Measurements from ENCODE around the gene VSX2.

Gene VSX2

DNA sequence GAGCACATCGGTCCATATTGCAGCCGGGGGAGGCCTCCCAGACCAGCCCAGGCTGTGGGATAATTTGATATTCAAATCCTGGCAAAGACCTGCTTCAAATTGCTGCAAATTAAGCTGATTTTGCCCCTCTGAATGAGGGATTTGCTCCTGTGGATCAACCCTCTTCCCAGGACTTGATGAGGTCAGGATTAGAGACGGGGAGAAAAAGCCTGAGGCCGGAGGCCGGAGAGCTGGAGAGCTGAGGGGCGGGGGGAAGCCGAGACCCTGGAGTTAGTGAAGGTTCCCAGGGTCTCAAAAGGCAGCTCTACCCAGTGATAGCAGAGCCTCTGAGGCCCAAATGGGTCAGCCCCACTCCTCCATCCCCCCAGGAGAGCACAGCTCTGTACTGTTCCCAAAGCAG, 17.5 kb upstream of the VSX2 start:
- DNase-seq (ENCODE audit: low spot score): no peak

DNA sequence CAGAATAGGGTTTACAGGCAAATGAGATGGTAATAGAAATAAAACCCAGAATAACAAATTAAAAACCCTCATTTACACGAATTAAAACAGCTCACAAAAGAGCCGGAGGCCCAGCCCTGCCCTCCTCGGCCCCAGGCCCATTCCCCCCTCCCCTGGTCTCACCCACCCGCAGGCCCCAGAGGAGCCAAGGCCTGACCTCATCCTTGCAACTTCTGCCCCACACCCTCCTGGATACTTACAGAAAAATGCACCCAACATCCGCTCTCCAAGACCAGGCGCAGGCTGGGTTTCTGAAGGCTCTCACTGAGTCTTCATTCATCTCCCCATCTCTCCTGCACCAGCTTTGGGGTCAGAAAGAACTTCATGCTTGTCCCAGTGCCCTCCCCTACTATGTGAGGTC, 16.2 kb upstream of the VSX2 start:
- DNase-seq (ENCODE audit: low spot score): no peak

DNA sequence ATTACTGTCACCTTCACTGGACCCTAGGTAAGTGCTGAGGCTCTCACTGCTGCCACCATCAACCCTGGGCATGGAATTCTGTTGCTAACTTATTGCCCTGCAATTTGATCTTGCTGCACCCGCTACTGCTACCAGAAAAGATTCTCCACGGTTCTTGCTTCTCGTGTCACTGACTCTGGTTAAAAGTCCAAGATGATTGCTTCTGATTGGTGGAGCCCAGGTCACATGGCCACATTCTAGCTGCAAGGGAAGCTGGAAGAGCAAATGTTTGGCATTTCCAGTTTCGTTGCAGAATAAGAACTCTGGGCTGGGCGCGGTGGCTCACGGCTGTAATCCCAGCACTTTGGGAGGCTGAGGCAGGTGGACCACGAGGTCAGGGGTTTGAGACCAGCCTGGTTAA, 7.5 kb upstream of the VSX2 start:
- no peak for DNase-seq (ENCODE audit: low spot score)

DNA sequence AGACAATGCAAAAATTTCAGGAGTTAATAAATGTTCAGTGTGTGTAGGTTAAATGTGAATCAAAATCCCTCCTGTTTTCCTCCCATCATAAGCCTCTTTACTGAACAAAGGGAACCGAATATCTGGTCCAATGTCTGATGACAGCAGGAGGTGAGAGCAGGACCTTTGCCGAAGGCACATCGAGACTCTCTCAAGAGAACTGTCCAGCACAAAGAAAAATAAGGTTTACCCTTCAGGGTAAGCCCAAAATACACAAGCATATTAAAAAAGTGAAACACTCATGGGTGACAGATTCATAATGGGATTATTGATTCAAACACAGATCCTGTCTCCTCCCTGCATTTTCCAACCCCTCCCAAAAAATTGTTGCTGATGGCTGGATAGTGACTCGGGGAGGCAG, 4.2 kb upstream of the VSX2 start:
- no peak for DNase-seq (ENCODE audit: low spot score)

DNA sequence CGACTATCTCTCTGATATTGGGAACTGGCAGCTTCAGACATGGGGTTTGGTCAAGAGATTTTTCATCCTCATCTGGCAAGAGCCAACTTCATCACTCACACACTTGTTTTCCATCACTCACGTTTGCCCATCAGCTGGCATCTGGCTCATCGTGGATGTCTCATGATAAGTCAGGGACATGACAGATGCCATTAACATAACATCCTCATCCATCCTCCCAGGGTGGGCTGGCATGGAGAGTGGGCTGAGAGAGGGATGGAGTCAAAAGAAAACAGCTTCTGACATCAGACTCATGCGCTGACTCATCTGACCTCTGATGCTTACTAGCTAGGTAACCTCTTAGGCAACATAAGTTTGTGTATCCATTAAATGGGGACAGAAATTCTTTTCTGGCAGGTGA, 1.8 kb upstream of the VSX2 start:
- DNase-seq (ENCODE audit: low spot score): no peak

DNA sequence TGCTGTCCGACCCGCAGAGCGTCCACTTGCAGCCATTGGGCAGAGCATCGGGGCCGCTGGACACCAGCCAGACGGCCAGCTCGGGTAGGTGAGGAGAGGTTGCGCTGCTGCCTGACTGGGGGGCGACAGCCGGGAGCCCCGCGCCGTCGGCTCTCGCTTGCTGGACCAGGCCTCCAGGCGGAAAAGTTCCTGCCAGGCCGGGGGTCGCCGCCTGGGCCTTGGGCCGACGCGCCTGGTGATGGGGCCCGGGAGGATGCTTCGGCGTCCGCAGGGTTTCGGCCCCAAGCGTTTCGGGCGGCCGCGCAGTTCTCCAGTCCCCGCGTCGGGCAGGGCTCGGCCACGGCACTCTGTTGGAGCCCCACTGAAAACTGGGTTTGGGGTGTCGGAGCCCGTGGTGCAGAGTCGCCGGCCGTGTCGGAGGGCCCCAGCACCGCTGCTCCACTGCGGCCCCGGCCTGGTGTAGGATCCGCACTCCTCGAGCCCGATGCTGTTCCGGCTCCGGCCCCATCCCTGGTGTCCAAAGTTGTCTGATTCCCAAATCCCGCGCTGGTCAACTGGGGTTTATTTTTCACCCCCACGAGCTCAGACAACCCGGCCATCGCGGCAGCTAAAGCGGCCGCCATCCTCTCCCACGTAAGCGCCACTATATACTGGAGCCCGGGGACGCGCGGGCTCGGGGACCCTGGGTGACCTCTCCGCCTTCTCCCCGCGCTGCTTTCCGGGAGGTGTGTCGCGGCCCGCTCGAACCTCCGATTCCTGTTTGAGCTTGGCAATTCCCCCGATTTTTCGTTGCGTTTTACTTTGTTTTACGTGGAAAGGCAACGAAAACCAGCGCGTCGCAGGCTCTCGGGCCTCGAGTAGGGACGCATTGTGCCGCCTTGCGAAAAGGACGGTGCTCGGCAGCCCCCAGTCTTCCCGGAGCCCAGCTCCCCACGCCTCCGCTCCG, 872 bp downstream of the VSX2 start:
- no peak for DNase-seq (ENCODE audit: low spot score)

DNA sequence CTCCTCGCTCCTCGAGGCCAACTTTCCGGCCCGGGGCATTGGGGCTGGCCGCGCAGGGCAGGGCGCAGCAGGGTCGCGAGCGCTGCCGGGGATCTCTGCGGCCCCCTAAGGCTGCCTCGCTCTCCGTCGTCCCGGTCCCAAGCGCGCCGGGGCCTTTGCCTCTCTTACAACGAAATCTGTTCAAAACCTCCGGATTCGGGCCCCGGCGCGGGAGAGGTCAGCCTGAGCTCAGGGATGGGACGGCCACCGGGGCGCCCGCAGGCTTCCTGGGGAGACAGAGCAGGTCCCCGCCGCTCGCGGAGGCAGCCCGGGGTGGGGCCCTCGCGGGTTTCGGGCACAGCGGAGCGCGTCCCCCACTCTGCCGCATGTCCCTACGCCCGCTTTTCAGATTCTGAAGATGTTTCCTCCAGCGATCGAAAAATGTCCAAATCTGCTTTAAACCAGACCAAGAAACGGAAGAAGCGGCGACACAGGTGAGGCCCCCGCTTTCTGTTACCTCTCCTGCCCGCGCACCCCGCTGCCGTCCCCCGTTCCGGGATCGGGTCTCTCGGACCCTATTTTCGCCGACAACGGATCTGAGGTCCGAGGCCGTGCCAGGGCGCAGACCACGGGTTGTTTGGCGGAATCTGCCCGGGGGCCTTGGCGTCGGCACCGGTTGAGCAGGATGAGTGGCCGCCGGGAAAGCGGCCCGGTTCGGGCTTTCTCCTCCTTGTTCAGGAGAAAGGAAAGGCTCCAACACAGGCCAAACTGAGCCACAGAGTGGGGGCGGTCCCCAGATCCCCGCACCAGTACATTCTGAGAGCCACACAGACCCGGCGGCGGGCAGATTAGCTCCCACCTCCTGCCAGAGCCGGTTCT, 1.8 kb downstream of the VSX2 start:
- DNase-seq (ENCODE audit: low spot score): no peak

DNA sequence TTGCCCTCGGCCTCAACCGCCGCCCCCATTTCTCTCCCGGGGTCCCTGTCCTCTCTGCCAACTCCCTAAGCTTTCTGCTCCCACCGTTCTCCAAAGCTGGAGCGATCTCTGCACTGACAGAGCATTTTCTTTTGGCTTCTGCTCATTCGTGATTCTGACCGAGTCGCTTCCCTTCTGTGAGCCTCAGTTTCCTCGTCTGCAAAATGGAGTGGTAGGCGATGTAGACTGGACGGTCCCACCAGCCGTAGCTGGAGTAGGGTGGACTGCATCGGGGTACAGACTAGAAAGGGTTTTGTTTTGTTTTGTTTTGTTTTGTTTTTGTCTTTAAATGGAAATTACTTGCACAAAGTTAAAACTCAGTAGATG, 2.4 kb downstream of the VSX2 start:
- no peak for DNase-seq (ENCODE audit: low spot score)

DNA sequence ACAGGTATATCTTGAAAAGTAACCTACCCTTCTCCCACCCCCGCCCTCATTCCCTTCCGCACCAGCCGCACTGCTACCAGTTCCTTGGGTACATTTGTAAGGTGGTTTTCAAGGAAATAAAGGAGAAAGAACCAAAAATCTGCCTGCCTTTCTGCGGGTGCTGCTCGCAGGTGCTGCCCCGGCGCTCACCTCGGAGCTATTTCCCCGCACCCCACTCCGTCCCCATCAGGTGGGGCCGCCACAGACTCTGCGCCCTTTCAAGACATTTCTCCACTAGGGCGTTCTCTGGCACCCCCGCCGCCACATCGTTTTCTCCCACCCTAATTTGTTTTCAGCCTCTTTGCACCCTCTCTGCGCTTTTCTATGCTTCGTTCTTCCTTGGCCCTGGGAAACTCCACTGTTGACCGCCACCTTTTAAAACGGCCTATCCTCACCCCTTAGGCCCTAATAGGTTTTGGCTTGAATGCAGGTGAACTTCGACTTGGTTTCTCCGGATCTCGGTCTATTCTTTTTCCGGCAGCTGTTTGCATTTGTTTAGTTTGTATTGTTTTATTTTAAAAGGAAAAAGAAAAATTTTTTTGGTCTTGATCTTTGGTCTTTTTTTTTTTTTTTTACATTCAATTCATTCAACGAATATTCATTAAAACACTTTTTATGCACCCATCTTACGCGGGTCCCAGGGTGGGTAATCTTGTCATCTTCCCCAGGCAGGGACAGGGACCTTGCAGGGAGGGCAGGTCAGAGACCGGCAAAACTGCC, 3.0 kb downstream of the VSX2 start:
- no peak for DNase-seq (ENCODE audit: low spot score)

DNA sequence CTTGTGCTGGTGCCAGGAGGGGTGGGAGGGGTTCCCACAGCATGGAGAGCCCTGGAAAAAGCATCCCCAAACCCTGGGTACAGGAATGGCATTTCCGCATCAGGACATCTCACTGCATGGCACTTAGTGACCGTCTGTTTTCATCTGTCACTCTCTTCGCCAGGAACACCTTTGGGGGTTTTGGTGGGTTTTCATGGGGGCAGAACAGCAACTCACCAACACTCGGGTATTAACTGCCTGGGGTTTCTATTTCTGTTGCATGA, 3.5 kb downstream of the VSX2 start:
- no peak for DNase-seq (ENCODE audit: low spot score)

DNA sequence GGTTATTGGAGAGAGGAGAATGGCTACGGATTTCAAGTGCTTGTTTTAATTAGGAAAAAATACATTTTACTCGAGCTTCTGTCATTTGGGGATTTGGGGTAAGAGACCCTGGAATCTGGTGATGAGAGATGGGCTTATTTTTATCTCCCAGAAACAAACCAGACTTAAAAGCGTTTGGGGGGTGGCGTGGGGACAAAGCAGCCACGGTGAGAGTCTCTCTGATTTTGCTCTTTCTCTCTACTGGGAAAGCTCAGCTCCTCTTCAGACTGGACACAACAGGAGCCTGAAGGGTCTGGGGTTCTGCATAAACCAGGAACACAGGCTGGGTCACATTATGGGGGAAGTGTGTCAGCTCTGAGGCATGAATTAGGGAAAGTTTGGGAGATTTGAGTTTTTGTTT, 3.8 kb downstream of the VSX2 start:
- DNase-seq (ENCODE audit: low spot score): no peak

DNA sequence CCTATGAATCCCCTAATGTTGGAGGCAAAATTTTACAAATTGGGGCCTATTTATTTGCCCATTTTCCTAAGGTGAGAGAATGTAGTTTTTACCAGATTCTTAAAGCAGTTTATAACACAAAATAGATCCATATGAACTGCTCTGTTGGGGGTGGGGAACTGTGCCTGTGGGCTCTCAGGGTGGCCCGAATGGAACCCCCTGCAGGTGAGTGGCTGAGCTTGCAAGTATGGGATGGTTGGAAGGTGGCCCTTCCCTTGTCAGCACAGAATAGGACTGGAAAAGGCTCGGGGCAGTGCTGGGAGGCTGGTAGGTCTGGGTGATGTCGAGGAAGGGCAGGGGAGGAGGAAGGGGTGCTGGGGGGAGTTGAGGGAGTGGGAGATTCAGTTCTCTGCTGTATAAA, 4.9 kb downstream of the VSX2 start:
- DNase-seq (ENCODE audit: low spot score): no peak

DNA sequence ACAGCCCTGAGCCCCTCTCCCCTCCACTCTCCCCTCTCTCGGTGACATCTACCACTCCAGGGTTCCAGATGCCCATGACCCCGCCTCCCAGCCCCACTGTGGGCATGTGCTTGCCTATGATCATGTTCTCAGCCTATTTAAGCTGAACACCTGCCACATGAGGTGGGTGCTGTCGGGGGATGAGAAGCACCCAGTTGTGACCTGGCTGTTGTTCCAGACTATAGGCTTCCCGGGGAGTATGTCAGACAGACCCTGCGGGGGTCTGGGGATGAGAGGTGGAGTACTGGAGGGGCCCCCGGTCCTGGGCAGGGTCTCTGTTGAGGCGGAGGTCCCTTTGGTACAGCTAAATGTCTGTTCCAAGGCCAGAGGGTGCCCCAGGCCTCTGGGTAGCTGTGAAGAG, 6.0 kb downstream of the VSX2 start:
- DNase-seq (ENCODE audit: low spot score): no peak

DNA sequence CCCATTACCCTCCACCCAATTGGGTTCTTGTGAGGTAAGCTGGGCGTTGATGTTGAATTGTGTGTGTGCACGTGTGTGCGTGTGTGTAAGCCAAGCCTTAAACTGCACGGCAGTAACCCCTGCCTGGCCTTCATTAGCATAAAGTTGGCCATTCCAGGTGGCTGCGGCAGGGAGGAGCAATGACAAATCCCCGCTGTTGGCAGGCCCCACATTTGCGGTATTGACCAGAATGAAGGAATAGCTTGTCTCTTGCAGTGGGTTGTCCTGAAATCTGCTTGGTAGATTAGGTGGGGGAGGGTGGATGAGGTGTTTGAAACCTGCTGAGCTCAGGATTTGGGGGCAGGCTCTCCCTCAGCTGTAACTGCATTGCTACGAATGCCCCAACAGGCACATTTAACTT, 7.3 kb downstream of the VSX2 start:
- no peak for DNase-seq (ENCODE audit: low spot score)

DNA sequence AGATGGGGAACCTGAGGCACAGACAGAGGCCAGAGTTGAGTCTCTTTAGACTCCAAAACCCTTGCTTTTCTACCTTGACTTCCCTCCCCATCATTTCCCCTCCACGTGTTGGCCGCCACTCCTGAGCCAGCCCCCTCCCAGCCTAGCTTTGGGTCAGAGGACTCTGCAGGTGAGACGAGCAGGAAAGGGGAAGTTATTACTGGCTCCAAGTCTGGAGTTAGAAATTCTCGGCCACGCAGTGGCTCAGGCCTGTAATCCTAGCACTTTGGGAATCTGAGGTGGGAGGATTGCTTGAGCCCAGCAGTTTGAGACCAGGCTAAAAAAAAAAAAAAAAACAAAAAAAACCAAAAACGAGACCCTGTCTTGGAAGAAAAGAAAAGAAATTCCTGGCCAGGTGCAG, 8.8 kb downstream of the VSX2 start:
- no peak for DNase-seq (ENCODE audit: low spot score)

DNA sequence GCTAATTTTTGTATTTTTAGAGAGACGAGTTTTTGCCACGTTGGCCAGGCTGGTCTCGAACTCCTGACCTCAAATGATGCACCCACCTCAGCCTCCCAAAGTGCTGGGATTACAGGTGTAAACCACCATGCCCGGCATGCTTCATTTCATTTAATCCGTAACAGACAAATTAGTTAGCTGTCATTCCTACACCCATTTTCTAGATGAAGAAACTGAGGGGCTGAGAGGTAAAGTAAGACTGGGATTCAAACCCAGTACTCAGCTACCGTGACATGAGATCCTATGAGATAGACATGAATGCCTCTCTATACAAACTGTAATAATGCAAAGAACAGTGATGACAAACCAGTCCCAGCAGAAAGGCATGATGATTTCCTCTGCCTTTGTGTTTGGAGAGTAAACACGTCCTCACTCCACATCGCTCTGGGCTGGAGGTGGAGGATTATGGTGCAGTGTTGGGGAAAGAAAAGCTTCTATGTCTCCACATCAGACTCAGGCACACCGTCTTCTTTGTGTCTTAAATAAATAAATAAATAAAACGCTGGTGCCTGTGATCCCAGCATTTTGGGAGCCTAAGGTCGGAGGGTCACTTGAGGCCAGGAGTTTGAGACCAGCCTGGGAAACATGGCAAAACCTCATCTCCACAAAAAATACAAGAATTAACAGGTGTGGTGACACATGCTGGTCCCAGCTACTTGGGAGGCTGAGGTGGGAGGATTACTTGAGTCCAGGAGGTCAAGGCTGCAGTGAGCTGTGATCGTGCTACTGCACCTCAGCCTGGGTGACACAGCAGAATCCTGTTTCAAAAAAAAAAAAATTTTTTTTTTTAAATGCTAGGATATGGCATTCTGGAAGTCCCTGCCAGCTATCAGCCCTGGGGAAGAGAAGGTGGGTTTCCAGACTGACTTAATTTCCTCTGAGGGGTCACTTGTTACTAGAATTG, 10.5 kb downstream of the VSX2 start:
- no peak for DNase-seq (ENCODE audit: low spot score)

DNA sequence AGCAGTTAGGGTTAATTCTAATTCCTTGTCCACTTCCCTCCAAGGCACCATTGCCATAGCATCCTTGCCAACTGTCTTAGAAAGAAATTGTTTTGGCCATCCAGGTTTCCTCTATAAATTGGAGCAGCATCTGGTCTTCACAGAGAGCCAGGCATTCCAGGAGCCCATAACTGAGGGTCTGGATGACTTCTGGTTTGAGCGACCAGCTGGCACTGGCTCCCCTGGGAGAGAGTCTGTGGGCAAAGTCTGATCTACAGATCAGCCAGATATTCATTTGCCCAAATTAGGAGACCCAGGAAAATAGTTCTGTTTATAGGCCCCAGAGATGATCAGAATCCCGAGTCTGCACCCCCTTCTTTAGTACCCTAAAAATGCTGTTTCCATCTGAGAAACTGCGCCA, 16.0 kb downstream of the VSX2 start:
- DNase-seq (ENCODE audit: low spot score): no peak

DNA sequence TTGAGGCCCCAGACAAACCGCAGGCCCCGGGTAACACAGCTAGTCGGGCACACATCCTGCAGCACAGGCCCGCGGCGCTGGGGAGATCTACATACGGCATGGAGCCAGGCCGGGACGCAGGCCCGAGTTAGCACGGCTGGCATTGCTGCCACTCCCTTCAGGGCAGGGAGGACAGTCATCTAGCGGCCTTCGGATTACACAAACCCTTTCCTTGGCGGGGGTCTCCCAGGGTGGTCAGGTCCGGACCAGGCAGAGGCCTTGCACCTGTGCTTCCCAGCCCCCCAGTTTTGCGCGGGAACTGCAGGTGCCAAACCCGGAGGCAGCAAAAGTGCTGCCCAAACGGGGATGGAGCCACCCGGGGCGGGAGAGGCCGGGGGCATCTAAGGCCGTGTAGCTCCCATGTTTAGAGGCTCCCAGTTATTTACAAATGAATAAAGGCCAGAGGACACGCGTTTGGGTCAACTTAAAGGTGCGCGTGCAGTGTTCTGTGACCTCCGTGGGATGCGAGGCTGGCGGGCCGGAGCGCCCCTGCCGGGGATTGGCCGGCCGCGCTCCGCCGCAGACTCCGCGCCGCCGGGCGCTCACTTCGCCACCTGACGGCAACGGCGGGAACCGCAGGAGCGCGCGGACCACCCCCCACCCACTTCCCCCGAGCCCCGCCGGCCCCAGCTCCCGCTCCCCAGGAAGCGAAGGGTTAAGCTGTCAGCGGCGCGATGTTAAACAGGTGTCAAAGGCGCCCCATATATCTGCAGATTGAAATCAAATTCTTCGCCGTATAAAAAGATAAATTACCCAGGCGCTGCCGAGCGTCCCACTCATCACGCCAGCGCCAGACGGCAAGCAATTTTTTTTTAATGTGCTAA, 18.1 kb downstream of the VSX2 start:
- peak; percentile 28 for DNase-seq (ENCODE audit: low spot score)

DNA sequence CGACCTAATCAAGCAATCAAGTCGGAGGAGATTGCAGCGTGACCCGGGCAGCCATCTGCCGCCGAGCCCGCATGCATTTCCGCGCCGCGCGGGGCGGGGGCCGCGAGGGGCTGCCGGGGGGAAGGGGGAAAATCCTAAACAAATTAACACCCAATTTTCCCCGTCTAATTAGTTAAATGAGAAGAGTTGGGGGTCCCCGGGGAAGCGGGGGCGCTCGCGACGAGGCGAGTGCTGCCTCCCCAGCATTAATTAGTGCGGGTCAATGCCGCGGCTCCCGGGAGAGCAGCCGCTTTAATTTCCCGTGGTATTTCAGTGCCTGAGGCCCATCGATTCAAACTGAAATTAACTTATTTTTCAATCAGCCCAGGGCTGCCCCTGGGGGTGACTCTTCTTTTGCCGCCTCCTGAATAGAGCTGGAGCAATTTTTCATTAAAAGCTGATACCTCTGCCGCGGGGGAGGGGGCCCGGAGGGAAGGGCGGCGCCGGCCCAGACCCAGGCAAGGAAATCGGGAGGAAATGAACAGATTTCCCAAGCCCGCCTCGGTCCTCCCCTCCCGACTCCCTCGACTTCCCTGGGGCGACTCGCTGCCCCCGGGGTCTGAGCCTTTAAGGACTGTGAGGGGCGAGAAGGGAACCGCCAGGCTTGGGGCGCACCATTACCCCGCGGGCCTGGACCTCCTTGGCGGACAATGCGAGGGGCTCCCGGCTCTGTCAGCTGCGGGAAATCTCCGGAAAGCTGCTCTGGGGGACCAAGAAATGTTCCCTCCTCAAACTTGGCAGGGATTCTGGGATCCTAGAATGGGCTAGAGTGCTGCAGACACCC, 18.9 kb downstream of the VSX2 start:
- no peak for DNase-seq (ENCODE audit: low spot score)

DNA sequence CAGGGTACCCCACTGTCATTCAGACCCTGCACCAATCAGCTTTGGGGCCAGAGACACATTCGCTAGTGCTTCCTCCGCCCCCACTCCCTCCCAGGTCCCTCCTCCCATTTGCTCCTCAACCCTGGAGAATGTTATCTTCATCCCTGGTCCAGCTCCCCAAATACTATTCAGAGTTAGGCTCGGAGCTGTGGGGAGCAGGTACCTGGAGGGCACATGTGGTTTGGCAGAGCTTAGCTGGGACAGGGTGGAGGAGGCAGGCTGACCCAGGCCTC, 19.5 kb downstream of the VSX2 start:
- no peak for DNase-seq (ENCODE audit: low spot score)
